ENCODE data around the gene PPIL4. TPM values are rescaled to one million over a fixed set of nuclear protein-coding genes. Genes with fewer than 3 reads are reported as not detected.

The PPIL4 gene
- total and polyA plus RNA-seq, 8 donors: 22.4 to 77.0 (median 63.5) TPM

DNA sequence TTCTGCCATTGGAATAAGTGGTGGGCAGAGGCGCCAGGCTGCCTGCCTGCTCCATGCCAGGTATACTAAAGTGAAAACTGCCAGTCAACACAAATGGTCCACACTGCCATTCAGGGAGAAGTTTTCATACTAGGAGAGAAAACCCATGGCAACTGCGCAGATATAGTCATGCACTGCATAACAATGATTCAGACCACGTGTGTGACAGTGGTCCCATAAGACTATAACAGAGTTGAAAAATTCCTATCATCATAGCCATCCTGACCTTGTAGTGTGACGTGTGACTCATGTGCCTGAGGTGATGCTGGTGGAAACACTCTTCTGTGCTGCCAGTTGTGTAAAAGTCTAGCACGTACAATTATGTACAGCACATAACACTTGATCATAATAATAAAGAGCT, 86.1 kb downstream of the PPIL4 start:
- Histone ChIP-seq H3K27ac (no peak overlapping the region), H3K9me3 (no peaks in the 10 kb centered on the region), H3K4me3 (no peak overlapping the region), H3K27me3 (no peaks in the 10 kb centered on the region), H3K36me3 (no peaks in the 10 kb centered on the region), H3K4me1 (peaks cover 12 to 15% of the 10 kb centered on the region in 2 donors)
- ATAC-seq (no peak), DNase-seq (no peak)
- TF ChIP-seq, protein P1, sequence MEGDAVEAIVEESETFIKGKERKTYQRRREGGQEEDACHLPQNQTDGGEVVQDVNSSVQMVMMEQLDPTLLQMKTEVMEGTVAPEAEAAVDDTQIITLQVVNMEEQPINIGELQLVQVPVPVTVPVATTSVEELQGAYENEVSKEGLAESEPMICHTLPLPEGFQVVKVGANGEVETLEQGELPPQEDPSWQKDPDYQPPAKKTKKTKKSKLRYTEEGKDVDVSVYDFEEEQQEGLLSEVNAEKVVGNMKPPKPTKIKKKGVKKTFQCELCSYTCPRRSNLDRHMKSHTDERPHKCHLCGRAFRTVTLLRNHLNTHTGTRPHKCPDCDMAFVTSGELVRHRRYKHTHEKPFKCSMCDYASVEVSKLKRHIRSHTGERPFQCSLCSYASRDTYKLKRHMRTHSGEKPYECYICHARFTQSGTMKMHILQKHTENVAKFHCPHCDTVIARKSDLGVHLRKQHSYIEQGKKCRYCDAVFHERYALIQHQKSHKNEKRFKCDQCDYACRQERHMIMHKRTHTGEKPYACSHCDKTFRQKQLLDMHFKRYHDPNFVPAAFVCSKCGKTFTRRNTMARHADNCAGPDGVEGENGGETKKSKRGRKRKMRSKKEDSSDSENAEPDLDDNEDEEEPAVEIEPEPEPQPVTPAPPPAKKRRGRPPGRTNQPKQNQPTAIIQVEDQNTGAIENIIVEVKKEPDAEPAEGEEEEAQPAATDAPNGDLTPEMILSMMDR (IDR thresholded peaks at IDR 0.05): no peak
- intact Hi-C loops (cut with DNase I): no loop called here

DNA sequence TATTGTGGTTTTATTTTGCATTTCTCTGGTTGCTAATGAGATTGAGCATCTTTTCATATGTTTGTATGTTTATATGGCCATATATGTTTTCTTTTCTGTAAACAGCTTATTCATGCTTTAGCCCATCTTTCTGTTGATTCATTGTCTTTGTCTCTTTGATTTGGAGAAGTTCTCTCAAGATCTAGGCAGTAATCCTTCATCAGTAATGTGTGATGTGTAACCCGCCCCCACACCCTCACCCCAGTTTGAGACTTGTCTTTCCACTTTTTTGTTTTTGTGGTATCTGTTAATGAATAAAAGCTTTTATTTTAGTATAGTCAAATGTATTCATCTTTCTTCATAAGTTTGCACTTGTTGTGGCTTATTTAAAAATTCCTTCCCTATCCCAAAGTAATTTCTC, 87.0 kb downstream of the PPIL4 start:
- ATAC-seq (no peak), DNase-seq (no peak)
- Histone ChIP-seq H3K27me3 (no peaks in the 10 kb centered on the region), H3K36me3 (no peaks in the 10 kb centered on the region), H3K4me3 (no peak overlapping the region), H3K4me1 (peaks cover 17 to 19% of the 10 kb centered on the region in 2 donors), H3K9me3 (no peaks in the 10 kb centered on the region), H3K27ac (no peak overlapping the region)
- TF ChIP-seq, protein P1 (IDR thresholded peaks at IDR 0.05): no peak
- intact Hi-C loops (cut with DNase I): no loop called here

DNA sequence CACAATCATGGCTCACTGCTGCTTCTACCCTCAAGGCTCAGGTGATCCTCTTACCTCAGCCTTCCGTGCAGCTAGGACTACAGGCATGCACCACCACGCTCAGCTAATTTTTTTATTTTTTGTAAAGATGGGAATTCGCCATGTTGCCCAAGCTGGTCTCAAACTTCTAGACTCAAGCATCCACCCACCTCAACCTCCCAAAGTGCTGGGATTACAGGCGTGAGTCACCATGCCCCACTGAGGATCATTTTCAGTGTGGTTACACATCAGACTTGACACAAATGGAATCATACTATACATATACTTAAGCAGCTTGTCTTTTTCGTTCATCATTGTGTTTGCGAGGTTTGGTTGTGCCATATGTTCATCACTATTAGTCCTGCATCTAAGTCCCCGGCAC, 87.6 kb downstream of the PPIL4 start:
- no peak for ATAC-seq
- intact Hi-C loops (cut with DNase I): no loop called here
- Histone ChIP-seq H3K4me1 (peaks cover 20 to 22% of the 10 kb centered on the region in 2 donors), H3K4me3 (no peak overlapping the region), H3K27me3 (no peaks in the 10 kb centered on the region), H3K9me3 (no peaks in the 10 kb centered on the region), H3K36me3 (no peaks in the 10 kb centered on the region), H3K27ac (no peak overlapping the region)
- TF ChIP-seq, protein P1 (IDR thresholded peaks at IDR 0.05): no peak
- DNase-seq: peak in 1 of 4 donors; percentile 4

DNA sequence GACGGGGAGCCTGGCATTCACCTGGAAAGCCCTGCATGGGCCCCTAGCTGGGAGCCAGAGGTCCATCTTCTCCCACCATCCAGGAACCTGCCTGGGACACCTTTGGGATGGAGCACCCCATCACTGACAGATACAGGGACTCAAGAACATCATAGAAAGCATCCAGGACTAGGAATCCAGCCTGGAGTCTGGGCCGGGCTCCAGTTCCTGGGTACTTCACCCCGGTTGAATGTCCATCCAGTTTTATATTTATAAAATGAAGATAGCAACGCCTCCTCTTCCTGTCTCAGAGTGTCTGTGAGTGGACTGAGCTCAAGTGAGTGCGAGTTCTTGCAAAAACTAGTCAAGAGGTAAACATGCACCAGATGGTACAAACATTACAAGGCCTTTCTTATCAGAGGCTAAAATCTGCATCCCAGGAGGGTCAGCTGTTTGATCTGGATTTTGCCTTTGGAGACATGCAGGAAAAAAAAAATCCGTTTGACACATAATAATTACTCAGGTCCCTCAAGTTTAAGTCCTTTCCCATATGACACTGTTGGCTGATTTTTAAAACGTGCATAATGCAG, 88.4 kb downstream of the PPIL4 start:
- Histone ChIP-seq H3K27ac (no peak overlapping the region), H3K9me3 (no peaks in the 10 kb centered on the region), H3K4me1 (peaks cover 20 to 23% of the 10 kb centered on the region in 2 donors), H3K4me3 (no peak overlapping the region), H3K36me3 (no peaks in the 10 kb centered on the region), H3K27me3 (no peaks in the 10 kb centered on the region)
- TF ChIP-seq, protein P1 (IDR thresholded peaks at IDR 0.05): no peak
- intact Hi-C loops (cut with DNase I): no loop called here
- no peak for ATAC-seq
- DNase-seq: peak in 2 of 4 donors; percentile 17 to 22

DNA sequence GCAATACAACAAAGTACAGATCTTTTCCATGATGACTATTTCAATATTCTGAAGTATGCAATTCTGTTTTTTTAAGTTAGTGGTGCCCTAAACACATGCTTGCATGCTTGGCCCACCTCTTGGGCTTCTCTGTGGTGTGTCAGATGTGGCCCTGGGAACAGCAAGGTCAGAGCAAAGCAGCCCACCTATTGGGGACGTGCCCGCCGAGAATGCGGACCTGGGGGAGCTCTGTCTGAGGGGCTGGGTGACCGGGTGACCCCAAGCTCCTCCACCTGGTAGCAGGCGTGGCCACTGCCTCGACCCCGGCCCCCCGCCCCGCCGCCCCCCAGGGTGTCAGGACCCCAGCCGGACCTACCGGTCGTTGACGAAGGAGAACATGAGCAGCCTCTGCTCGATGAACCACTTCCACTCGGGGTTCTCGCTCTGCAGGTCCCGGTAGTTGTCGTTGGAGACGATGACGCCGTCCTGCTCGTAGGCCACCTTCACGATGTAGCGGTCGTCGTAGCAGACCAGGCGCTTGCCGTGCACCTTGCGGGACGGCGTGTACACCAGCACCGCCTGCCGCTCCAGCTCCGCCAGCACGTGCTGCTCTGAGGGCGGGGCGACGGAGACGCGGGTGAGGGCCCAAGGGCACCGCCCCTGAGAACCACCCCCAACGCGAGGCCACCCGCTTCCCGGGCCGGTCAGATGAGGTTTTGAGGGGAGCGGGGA, 89.4 kb downstream of the PPIL4 start:
- DNase-seq (peak in 2 of 4 donors; percentile 32 to 80), ATAC-seq (no peak)
- Histone ChIP-seq H3K4me1 (peaks cover 20 to 26% of the 10 kb centered on the region in 2 donors), H3K36me3 (no peaks in the 10 kb centered on the region), H3K4me3 (no peak overlapping the region), H3K9me3 (no peaks in the 10 kb centered on the region), H3K27me3 (peaks cover 0 to 7% of the 10 kb centered on the region in 2 donors), H3K27ac (no peak overlapping the region)
- TF ChIP-seq, protein P1 (IDR thresholded peaks at IDR 0.05): no peak
- intact Hi-C loops (cut with DNase I): no loop called here

Data from left lung (tissue), 10 donors.